GM19438 (cell line): ENCODE measurements around the gene SLC37A1.

Source experiments
- ATAC-seq: cut with Tn5 transposase; IDR thresholded peaks from one replicate; pipeline ENCODE4 v1.9.1; 2021; ENCODE audit warnings: low read depth; ENCODE audit not compliant: unreplicated experiment

SLC37A1 gene

GRCh38 chr21:42476388-42477331 is 37.0 kb upstream of the SLC37A1 start:
- ATAC-seq: no peak

- no peak for ATAC-seq
Measured at GRCh38 chr21:42478504-42478903, 35.1 kb upstream of the SLC37A1 start.

DNA sequence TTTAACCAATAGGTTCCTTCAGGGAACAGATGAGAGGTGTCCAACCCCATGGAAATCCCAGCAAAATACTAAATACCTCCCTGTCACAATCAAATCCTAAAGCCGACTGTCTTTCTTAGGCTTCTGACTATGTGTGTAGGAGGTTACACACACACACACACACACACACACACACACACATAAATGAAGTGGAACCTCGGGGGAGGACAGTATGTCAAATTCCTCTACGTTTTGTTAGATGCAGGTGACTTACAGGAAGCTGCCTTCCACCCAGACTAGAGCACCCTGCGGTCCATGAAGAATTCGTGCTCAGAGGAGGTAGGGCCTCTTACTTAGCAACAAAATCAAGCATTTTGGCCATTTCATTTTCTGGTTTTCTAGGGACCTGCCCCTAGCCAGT is 34.1 kb upstream of the SLC37A1 start:
- ATAC-seq: no peak

GRCh38 chr21:42480736-42481135 is 32.9 kb upstream of the SLC37A1 start:
- ATAC-seq: no peak

DNA sequence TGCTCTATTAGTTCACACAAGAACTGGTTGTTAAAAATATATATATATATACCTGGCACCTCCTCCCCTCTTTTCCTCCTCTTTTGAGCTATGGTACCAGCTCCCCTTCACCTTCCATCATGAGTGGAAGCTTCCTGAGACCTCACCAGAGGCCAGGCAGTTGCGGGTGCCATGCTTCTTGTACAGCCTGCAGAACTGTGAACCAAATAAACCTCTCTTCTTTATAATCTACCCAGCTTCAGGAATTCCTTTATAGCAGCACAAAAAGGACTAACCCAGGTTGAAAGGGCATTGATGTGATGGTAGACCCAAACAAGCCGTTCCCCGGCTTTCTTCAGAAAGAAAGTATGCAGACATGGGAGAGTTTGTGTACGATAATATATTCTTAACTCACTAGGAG is 32.5 kb upstream of the SLC37A1 start:
- no peak for ATAC-seq

DNA sequence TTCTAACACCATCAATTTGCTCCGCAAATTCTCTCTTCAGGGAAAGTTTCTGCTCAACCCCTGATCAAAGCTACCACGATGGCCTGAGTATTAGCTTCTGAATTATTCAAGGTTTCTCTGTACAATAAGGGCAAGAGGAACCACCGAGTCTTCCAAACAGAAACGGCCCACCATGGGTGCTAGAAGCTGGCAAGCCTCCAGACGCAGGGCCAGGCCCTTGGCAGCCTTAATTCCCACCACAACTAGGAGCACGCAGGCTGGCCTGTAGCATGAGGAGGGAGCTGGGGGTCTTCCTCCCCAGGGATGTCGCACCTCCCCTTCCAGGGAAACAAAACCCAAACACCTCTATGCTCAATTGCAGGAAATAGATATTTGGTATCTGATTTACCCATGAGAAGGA is 28.7 kb upstream of the SLC37A1 start:
- no peak for ATAC-seq

GRCh38 chr21:42486072-42486471 is 27.6 kb upstream of the SLC37A1 start:
- no peak for ATAC-seq

- ATAC-seq: no peak
Measured at GRCh38 chr21:42486531-42486930, 27.1 kb upstream of the SLC37A1 start.

DNA sequence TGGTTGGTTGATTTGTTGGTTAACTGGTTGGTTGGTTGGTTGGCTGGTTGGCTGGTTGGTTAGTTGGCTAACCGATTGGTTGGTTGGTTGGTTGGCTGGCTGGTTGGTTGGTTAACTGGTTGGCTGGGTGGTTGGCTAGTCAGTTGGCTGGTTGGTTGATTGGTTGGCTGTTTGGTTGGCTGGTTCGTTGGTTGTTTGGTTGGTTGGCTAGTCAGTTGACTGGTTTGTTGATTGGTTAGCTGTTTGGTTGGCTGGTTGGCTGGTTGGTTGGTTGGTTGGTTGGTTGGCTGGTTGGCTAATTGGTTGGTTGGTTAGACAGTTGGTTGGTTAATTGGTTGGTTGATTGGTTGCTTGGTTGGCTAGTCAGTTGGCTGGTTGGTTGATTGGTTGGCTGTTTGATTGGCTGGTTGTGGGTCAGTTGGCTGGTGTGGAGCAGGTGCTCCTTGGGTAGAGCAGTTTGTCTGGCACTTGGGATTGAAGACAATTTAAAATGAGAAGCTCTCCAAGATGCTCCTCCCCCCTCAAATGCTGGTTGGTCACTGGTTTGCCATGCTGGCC is 24.6 kb upstream of the SLC37A1 start:
- no peak for ATAC-seq

GRCh38 chr21:42489991-42490390 is 23.7 kb upstream of the SLC37A1 start:
- no peak for ATAC-seq

DNA sequence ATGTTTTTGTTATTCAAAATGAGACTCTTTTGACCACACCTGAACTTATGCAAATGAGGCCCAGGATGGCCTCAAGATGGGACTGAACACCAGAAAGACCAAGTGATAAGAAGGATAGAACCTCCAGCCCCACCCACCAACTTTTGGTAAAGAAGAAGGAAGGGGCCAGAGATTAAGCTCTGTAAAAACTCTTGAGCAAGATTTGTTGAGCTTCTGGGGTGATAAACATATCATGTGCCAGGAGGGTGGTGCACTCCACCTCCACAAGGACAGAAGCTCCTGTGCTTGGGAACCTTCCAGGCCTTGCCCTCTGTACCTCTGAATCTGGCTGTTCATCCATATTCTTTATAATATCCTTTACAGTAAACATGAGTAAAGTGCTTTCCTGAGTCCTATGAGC is 22.9 kb upstream of the SLC37A1 start:
- no peak for ATAC-seq

DNA sequence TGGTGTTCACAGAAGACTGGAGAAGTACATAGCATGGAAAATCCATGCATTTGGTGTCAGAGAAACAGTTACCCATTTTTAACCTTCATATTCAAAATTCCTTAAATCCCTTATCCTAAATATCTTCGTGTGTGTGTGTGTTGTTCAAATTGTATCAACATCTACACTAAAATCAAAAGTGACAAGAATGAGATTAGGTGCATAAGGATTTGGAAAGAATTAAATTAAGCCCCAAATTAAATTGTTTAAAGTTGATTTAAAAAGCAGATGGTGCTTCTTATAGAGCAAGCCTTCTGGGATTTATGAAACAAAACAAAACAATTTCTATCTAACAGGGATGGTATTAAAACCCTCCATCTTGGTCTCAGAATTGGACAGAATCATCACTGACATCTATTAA is 22.3 kb upstream of the SLC37A1 start:
- ATAC-seq: no peak

DNA sequence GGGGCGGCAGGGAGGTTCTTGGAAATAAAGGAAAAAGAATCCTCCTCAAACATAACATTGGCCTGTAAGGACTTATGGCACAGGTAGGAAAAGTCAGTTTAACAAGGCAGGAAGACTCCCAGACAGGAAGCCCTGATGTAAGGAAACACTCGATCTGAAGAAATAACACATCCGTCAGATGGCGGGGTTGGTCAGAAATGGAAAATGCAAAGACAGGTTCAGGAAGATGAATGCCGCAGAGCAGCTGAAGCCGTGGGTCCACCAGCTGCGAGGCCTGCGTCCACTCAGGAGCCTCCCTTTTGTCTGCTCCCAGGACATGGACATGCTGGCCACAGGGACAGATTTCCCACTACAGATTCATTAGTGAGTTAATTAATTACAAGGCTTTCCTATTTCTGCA is 21.5 kb upstream of the SLC37A1 start:
- ATAC-seq: no peak

- ATAC-seq: no peak
Measured at GRCh38 chr21:42493109-42494060, 20.3 kb upstream of the SLC37A1 start.

- ATAC-seq: no peak
Measured at GRCh38 chr21:42495027-42495426, 18.6 kb upstream of the SLC37A1 start.

DNA sequence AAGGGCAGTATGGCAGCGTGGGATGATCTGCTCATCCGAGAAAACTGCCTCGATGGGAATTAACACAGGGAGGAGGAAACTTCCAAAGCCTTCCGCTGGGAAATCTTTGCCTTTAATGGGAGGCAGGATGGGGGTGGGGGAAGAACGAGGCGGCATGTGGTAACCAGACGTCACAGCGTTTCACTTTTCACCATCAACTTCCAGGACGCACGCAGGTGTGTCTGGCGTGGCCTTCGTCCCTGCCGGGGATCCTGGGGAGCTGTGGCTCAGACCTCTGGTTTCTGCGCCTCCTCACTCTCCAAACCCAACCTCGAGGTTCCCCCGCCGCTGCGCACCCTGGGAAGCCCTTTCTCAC is 17.9 kb upstream of the SLC37A1 start:
- no peak for ATAC-seq

DNA sequence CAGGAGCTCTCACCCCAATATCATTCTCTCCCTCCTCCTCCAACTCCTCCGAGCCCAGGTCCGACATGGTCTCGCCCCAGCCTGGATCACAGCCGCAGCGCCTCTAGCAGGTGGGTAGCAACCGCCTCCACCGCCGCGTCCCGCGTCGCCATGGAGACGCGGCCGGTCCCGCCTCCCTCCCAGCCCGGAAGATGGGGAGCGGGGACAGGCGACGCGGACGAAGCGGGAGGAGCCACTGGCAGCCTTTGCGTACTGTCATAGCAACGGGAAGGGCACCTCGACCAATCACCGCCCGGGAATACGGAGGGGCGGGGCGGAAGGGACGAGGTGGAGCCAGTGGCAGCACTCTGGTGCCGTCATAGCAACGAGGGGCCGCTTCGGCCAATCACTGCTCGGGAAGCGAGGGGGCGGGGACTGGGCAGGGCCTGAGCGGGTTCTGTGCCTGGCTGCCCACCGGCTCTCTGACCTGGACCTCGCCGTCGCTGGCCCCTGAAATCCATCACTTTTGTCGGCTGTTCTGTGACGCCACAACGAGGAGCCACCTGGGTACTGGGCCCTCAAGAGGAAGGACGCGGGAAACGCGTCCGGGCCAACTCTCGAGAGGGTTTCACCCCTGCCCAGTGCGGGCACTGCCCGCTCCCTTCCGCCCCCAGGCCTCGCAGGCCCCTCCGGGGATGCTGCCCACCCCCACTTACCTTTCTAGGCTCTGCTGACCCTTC is 17.4 kb upstream of the SLC37A1 start, which contains the start of gene RSPH1:
Gene RSPH1, minus strand, starts transcription at position 105 of the 719 bp plus-strand sequence. Its CDS starts 38 bp downstream, at position 67.
- ATAC-seq: peak; percentile 98

DNA sequence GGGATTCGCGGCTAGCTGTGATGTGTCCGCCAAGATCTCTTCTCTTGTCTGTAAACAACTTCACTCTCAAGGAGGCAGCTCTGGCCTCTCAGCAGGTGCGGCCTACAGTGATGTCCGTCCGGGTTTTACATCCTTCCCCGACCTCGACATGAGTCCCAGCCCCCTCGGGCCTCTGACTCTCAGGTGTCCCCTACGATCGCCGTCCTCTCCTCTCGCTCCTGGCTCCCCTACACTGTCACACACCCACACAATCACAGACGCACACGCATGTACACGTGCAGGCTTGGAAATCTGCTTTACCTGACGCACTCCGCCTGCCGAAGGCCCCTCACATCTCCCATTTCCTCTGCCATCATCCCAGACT is 16.8 kb upstream of the SLC37A1 start:
- no peak for ATAC-seq

GRCh38 chr21:42498012-42498411 is 15.6 kb upstream of the SLC37A1 start:
- no peak for ATAC-seq

GRCh38 chr21:42499444-42500112 is 14.1 kb upstream of the SLC37A1 start:
- ATAC-seq: no peak
